Femur (tissue), 1 donor: ENCODE data around the gene PEX14.

Source experiments
- DNase-seq: peaks from one replicate; pipeline ENCODE4 v3.0.0-alpha.2; 2017

PEX14 gene

GRCh38 chr1:10655002-10655401 is 180.3 kb downstream of the PEX14 start:
- no peak for DNase-seq

GRCh38 chr1:10656431-10656830 is 181.7 kb downstream of the PEX14 start:
- no peak for DNase-seq

- DNase-seq = no peak
Measured at GRCh38 chr1:10657088-10657847, 182.5 kb downstream of the PEX14 start.

- no peak for DNase-seq
Measured at GRCh38 chr1:10658396-10659066, 183.8 kb downstream of the PEX14 start.

- no peak for DNase-seq
Measured at GRCh38 chr1:10659218-10659617, 184.5 kb downstream of the PEX14 start.

- no peak for DNase-seq
Measured at GRCh38 chr1:10659646-10660540, 185.1 kb downstream of the PEX14 start.

GRCh38 chr1:10661453-10661852 is 186.7 kb downstream of the PEX14 start:
- DNase-seq = no peak

GRCh38 chr1:10662090-10662688 is 187.4 kb downstream of the PEX14 start:
- DNase-seq = no peak

GRCh38 chr1:10662824-10663677 is 188.3 kb downstream of the PEX14 start:
- DNase-seq = peak; percentile 79

- peak; percentile 83 for DNase-seq
Measured at GRCh38 chr1:10663678-10664035, 188.9 kb downstream of the PEX14 start.

- peak; percentile 79 for DNase-seq
Measured at GRCh38 chr1:10664251-10664650, 189.5 kb downstream of the PEX14 start.

- no peak for DNase-seq
Measured at GRCh38 chr1:10665226-10665625, 190.5 kb downstream of the PEX14 start.

GRCh38 chr1:10665930-10666850 is 191.4 kb downstream of the PEX14 start:
- DNase-seq = no peak

GRCh38 chr1:10667861-10668761 is 193.4 kb downstream of the PEX14 start:
- peak; percentile 35 for DNase-seq

- no peak for DNase-seq
Measured at GRCh38 chr1:10669570-10669969, 194.8 kb downstream of the PEX14 start.

GRCh38 chr1:10670190-10670589 is 195.4 kb downstream of the PEX14 start:
- no peak for DNase-seq

- DNase-seq = no peak
Measured at GRCh38 chr1:10671090-10671489, 196.3 kb downstream of the PEX14 start.

GRCh38 chr1:10671622-10672342 is 197.0 kb downstream of the PEX14 start:
- DNase-seq = no peak
